Stimulated activated CD8-positive, alpha-beta memory T cell treated with anti-CD3 and anti-CD28 coated beads, Interleukin-4, amount 100 ng/mL, for 24 hours (primary cell): ENCODE data around the gene GPR132.
"Not testable (repeated sequence)": the region's sequence is repeated elsewhere in the genome, so short reads cannot be mapped to it uniquely, and the experiment has no call there.

Experiments used
- DNase-seq: peaks from one replicate; pipeline ENCODE4 v3.0.0-alpha.2; 2020; ENCODE audit warnings: low read depth

GPR132 gene

DNA sequence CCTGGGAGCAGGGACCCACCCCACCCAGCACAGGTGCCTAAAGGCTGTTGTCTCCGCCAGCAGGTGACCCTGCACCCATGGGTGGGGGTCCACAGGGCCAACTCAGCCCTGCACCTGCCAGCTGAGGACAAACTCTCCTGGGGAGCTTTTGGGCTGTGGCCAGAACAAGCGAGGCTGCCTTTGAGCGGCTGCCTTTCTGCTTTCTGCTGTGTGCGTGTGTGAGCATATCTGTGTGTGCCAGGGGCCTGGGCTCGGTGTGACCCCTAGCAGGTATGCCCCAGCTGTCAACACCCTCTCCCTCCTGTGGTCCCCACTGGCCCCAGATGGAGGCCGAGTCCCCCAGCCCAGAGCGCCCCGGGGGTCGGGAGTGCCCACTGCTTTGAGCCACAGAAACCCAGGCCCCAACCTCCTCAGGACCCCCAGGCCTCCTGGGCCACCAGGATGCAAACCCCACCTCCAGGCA lies 25.9 kb upstream of the GPR132 start:
- no peak for DNase-seq

DNA sequence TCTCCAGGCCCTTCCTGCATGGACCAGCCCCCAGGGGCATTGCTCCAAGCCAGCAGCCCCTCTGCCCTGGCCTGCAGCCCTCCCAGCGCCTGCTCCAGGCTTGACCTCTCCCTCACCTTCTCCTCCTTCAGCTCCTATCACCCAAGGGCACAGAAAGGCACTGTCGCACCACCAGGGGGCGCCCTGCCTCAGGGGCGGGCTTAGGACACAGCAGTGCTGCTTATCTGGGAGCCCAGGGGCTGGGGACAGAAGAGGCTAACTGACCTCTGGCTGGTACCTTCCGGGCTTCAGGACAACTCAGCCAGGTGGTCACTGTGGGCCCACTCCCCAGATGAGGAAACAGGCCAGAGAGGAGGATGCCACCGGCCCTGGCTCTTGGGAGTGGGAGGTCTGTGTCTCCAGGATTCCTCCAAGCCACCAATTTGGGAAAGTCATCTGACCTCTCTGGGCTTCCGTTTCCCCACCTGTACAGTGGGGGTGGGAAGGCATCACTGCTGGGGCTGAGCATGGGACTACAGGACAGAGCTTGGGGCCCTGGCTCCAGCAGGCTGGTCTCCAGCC lies 25.3 kb upstream of the GPR132 start:
- peak; percentile 85 for DNase-seq

DNA sequence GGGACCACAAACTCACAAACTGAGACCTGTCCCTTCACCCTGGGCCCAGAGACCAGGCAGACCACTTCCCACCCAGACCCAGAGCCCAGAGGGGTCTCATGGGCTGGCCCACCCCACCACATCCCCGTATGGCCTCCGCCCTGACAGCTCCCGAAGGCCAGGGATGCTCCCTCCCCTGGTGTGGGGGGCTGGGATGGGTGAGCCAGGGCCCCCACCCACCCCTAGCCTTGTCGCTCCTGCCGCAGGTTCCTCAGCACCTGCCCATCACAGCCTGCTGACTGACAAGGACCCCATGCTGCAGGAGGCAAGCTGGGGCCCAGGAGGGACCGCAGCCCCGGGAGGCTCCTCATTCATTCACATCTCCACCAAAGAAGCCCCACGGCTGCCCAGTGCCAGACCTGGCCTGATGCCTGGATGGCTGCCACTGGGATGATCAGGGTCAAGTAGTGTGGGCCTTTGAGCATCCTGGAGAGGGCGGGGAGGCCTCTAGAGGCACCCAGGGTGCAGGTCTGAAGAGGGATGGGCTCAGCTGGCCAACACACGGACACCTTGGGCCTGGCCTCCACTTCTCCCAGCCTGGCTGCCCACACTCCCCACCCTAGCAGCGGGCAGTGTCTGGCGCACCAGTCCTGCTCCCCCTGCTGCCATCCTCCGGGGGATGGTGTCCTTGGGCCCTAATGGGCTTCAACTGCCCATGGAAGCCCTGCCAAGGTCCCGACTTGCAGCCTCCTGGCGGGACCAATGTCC lies 24.7 kb upstream of the GPR132 start:
- no peak for DNase-seq

- DNase-seq: no peak
These were observed 23.8 kb upstream of the GPR132 start for GRCh38 chr14:105088812-105089745.

GRCh38 chr14:105087963-105088811 lies 23.0 kb upstream of the GPR132 start:
- no peak for DNase-seq

GRCh38 chr14:105087308-105087962 lies 22.2 kb upstream of the GPR132 start:
- no peak for DNase-seq

- DNase-seq: peak; percentile 83
These were observed 21.6 kb upstream of the GPR132 start for GRCh38 chr14:105086833-105087307.

DNA sequence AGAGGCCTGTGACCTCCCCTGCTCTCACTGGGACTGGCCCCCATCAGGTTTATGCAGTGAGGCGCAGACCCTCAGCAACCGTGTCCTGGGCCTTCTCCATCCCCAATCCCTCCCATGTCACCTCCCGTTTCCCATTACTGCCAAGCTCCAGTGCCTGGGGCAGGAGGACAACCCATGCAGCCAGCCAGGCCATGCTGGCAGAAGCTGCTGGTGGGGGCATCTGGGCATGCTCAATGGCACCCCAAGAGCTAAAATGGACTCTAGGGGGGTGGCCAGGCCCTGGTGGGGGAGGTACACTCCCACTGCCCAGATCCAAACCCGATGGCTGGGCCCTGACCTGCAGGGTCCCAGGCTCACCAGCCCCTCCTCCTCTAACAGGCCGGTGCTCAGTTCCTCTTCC lies 20.5 kb upstream of the GPR132 start:
- DNase-seq: no peak

DNA sequence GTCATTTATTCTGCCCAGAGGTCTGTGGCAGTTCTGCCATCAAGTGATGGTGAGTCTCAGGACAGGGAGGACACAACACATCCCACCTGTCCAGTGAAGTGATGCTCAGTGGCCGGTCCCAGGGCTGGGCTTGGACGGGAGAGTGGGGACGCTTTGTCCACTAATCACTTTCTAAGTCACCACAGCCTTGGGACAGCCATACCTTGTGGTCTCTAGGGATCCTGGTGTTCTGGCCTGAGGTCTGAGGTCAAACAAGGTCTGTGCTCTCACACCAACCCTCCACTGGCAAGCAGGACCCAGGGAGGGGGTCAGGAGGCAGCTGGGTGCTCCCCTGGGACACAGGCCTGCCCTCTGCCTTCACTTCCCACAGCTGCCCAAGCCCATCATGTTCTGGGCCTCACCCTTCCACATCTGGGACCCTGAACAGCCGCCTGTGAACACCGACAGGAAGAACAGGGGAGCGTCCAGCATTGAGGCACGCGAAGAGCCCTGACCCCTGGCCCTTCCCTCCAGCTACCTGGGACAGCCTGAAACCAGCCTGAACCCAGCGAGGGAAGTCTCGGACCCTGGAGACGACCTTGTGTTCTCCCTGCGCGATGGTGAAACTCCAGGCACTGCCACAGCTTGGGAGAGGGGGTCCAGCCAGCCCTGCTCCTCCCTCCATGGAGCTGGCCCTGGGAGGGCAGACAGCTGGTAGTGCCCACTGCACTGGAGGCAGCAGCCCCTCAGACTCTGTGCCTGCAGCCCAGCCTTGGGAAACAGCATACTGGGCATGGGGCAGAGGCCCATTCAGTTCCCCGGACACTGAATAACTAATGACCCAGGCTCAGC lies 19.7 kb upstream of the GPR132 start:
- DNase-seq: no peak

DNA sequence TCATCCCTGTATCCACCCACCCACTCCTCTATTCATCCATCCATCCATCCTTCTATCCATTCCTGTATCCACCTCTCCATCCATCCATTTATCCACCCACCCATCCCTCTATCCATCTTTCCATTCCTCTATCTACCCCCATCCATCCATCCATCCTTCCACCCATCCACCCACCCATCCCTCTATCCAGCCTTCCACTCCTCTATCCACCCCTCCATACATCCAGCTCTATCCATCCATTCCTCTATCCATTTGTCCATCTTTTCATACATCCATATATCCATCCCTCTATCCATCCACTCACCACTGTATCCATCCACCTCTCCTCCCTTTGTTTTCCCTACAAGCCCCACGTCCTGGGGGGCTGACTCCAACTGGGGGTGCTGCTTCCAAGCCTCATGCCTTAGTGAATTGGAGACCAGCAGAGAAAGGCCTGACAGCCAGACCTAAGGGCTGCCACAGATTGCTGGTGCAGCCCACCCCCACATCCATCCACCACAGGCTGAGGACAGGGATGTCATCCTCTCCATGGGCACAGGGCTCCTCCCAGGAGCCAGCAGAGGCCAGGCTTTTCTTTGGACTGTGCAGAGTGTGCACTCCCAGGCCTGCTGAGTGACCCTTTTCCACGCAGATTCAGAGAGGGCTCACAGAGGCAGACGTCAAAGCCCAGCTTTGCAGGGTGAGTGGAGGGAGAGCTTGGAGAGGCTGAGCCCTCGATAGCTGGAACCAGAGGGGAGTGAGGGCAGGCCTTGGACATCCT lies 18.9 kb upstream of the GPR132 start:
- DNase-seq: no peak

DNA sequence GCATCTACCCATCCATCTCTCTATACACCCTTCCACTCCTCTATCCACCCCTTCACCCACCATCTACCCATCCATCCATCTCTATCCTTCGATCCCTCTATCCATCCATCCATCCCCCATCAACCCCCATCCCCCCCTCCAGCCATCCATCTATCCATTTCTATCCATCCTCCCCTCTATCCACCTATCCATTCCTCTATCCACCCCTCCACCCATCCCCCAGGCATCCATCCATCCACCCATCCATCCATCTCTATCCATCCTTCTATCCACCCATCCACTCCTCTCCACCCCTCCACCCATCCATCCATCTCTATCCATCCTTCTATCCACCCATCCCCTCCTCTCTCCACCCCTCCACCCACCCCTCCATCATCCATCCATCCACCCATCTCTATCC lies 17.5 kb upstream of the GPR132 start:
- DNase-seq: no peak

GRCh38 chr14:105081473-105081872 lies 16.2 kb upstream of the GPR132 start:
- not testable (repeated sequence) for DNase-seq

GRCh38 chr14:105080161-105080560 lies 14.9 kb upstream of the GPR132 start:
- DNase-seq: no peak

DNA sequence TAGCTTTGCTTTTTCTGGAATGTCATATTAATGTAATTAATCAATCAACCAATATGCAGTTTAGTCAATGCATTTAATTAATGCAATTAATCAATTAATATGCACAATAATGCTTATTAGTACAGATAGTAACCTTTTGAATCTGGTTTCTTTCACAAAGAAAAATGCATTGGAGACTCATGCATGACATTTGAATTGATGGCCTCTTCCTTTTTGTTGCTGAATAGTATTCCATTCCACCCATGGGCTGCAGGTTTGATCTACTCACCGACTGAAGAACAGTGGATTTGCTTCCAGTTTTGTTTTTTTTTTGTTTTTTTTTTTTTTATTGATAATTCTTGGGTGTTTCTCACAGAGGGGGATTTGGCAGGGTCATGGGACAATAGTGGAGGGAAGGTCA lies 13.1 kb upstream of the GPR132 start:
- no peak for DNase-seq

- no peak for DNase-seq
These were observed 12.4 kb upstream of the GPR132 start for GRCh38 chr14:105077649-105077995.

GRCh38 chr14:105076805-105077648 lies 11.8 kb upstream of the GPR132 start:
- DNase-seq: no peak

GRCh38 chr14:105076296-105076804 lies 11.1 kb upstream of the GPR132 start:
- DNase-seq: no peak
